Suprapubic skin (tissue), 4 donors: ENCODE measurements around the gene RILPL1.

Source experiments
- POLR2A ChIP-seq, 2 donors: fragments of 450-650 bp; IDR thresholded peaks; one replicate each; pipeline ENCODE4 v1.6.1; 2017; ENCODE audit warnings: antibody characterized with exemption in 2 of 2, mild to moderate bottlenecking in 2 of 2, moderate library complexity in 2 of 2
- POLR2AphosphoS5 ChIP-seq, 3 donors: sonication (generic); formaldehyde crosslinking; IDR thresholded peaks; one replicate each; pipeline ENCODE4 v1.6.1; 2017; ENCODE audit warnings: antibody characterized with exemption in 3 of 3
- TF ChIP-seq, protein P1 (sequence below), 2 donors: fragments of 200-600 bp in 1 of 2; fragments of 450-650 bp in 1 of 2; sonication (generic) in 1 of 2; IDR thresholded peaks; one replicate each; pipeline ENCODE4 v1.5.1; 2016 to 2019; ENCODE audit warnings: antibody characterized with exemption in 2 of 2, mild to moderate bottlenecking in 1 of 2, moderate library complexity in 1 of 2

DNA sequence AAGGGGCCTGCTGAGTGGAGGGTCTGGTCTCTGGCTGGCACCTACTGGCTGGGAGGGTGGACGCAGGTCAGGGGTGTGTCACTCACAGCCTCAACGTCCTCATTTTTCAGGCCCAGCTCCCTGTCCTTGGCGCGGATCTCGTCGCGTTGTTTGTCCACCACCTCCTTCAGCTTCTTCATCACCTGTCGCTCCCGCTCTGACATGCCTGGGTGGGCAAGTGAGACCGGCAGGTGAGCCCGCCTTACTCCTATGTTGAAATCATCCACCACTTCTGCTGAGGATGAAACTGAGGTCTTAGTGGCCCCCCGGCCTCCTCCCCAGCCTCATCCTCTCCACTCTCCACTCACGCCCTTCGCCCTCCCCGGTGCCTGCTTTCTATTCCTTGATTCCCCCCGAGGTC is 34.2 kb downstream of the RILPL1 start:
- TF ChIP-seq, protein P1, sequence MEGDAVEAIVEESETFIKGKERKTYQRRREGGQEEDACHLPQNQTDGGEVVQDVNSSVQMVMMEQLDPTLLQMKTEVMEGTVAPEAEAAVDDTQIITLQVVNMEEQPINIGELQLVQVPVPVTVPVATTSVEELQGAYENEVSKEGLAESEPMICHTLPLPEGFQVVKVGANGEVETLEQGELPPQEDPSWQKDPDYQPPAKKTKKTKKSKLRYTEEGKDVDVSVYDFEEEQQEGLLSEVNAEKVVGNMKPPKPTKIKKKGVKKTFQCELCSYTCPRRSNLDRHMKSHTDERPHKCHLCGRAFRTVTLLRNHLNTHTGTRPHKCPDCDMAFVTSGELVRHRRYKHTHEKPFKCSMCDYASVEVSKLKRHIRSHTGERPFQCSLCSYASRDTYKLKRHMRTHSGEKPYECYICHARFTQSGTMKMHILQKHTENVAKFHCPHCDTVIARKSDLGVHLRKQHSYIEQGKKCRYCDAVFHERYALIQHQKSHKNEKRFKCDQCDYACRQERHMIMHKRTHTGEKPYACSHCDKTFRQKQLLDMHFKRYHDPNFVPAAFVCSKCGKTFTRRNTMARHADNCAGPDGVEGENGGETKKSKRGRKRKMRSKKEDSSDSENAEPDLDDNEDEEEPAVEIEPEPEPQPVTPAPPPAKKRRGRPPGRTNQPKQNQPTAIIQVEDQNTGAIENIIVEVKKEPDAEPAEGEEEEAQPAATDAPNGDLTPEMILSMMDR (IDR thresholded peaks at IDR 0.05): no peak
- TF ChIP-seq POLR2AphosphoS5 (IDR thresholded peaks at IDR 0.05) (no peak), POLR2A (IDR thresholded peaks at IDR 0.05) (no peak)
